HG03457 (cell line): ENCODE data around the gene TEX261.

ENCODE experiments used
- ATAC-seq: cut with Tn5 transposase; IDR thresholded peaks from one replicate; pipeline ENCODE4 v1.9.1; 2021; ENCODE audit warnings: moderate number of reproducible peaks; ENCODE audit not compliant: unreplicated experiment

TEX261 gene

DNA sequence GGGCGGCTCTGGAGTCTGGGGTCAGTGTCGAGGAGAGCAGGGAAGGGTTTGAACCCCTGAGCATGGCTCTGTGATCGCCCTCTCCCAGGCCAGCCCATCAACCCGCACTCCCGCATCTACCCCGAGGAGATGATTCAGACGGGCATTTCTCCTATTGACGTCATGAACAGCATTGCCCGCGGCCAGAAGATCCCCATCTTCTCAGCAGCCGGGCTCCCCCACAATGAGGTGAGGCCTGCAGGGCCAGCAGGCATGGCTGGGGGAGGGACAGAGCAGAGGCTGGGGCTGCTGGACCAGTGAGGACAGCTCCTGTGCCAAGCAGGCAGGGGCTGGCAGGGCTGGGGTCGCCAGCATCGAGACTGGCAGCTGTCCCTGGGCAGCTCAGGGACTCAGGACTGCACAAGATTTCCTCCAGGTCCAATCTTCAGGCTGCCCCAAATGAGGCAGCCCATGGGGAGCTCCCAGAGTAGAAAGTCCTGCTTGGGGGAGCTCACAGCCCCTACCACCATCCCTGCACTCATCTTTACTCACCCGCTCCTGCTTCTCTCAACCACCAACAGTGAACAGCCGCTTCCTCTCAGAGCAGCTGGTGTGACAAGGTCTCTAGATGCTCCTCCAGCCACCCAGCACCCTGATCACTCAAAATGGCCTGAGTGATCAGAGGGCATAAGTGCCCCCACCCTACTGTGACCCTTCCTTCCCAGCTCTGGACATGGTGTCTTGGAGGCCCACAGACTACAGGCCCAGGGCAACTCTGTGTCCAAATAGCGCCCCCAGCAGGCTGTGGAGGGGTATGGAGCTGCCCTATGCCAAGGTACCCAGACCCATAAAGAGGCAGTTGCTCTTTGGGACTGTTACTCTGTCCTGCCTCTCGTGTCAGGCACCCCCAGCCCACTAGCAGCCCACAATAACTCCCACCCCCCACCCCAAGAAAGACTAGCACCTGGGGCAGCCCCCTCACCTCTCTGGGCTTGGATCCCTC lies 34.5 kb downstream of the TEX261 start:
- ATAC-seq, result no peak

DNA sequence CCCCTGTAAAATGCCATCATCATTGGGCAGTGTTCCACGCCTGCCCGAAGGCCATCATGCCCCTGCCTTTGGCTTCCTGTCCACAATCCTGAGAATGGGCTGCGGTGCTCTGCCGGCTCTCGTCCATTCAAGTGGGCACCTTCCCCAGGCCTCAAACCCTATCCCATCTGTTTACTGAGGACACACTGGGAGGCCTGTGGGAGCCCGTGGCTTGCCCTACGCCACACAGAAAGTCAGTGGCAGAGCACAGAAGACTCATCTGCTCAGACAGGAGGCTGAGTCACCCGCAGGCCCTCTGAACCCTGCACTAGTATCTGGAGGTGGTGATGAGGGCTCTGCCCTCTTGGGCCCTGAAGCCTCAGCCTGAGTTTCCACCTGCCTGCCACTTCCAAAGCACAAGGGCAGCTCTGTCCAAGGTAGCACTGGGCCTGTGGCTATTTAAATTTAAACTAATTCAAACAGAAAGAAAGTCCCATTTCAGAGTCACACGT lies 35.4 kb downstream of the TEX261 start:
- ATAC-seq, result no peak

- no peak for ATAC-seq
These were observed 35.9 kb downstream of the TEX261 start for GRCh38 chr2:70958759-70959158.

- no peak for ATAC-seq
These were observed 36.9 kb downstream of the TEX261 start for GRCh38 chr2:70957798-70958197.

DNA sequence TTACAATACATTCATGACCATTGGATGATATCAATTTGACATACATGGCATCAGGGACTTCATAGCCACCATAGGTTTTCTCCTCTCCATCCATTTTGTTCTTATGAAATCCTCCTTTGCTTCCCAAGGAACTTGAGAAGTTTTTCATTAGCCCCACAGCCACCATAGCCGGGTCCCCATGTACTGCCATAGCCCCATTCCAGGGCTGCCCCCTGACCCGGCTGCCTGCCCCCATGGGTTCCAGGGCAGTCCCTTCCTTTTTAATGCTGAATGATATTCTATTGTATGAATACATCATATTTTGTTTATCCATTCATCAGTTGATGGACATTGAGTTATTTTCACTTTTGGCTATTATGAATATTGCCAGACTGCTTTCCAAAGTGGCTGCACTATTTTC lies 38.5 kb downstream of the TEX261 start:
- ATAC-seq, result no peak

DNA sequence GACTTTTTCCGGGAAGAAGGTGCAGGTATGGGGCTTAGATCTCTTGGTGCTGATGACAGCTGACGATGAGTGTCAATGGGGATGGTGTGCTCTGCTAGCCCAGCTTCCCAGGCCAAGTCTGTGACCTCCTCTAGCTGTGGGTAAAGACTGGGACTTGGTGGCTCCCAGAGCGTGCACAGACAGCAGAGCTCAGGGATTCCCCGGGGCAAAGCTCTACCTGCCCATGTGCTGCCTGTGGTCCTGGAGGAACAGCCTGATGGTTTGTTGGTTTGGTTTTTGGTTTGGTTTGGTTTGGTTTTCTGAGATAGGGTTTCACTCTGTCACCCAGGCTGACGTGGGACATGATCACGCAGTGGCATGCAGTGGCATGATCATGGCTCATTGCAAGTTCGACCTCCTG lies 39.8 kb downstream of the TEX261 start:
- ATAC-seq, result no peak

- ATAC-seq, result no peak
These were observed 45.6 kb downstream of the TEX261 start for GRCh38 chr2:70949086-70949485.

DNA sequence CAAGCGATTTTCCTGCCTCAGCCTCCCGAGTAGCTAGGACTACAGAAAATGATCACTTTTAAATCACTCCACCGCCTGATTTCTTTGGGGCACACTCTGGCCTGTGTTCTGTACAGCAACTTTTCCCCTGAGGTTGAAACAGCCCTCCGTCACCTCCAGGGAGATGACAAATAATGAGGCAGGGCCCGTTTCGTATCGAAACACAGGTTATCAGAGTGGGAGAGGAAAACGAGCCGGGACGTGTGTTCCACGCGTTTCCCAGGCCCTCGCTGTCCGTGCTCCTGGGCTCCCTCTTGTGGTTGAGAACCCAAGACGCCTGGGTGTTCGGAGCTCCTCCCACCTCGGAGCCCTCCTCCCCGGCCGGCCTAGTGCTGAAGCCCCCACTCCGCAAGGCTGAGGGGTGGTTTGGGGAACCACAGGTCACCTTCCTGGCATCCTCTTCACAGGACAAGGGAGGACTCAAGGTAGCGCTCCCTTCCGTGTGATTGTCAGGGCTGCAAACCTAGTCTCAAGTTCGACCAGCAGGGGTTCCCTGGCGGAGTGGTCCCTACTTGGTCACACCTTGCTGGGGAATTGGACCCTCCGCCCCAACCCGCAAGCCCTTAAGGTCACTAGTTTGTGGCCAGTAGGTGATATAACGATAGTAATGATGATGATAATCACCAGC lies 46.2 kb downstream of the TEX261 start:
- no peak for ATAC-seq

DNA sequence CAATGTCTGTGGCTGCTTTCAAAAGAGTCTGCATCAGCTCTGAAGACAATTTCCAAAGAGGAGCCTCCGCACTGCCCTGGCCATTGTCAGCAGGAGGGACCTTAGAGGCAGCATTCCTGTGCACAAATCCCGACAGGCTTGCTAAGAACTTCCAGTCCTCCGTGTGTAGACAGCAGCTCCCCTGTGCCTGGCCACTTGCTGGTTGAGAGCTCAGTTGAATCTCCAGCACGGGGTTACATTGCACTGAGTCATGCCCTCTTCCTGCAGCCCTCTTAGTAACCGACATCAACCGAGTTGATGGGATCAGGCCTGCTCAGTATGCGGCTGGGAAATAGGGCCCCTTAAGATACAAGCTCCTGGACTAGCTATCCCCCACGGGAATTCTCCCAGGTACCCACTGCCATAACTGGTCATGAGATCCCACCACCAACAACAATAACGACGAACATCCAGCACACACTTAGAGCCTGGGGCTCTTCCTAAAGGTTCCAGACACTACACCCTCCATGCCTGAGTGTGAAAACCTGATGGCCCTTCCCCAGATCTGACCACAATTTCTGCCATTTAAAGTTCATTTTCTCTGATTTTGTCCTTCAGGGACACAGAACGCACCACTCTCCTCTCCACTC lies 47.0 kb downstream of the TEX261 start:
- no peak for ATAC-seq

DNA sequence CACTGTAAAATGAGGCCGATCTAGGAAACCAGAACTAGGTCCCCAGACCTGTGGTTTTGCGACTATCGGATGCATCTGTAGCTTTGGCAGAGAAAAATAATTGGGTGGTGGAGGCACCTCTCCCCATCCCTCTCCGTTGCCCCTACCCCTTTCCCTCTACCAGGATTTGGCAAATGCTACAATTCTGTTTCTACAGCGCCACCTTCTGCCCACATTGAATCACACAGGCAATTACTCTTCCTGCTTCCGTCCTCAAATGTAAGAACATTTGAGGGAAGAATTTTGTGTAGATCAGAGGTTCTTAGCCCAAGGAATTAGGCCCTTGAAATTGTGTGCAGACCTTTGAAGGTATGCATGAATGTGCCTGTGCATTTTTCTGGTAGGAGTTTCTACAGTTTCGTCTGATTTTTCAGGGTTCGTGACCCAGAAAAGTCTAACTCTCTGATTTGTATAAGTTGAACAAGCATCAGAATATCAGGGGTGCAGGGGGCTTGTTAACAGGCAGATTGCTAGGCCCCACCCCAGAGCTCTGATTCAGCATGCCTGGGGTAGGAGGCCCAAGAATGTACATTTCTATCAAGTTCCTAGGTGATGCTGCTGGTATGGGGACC lies 47.7 kb downstream of the TEX261 start:
- no peak for ATAC-seq

GRCh38 chr2:70944111-70944690 lies 50.5 kb downstream of the TEX261 start:
- ATAC-seq, result no peak

GRCh38 chr2:70943205-70943871 lies 51.3 kb downstream of the TEX261 start:
- ATAC-seq, result no peak

DNA sequence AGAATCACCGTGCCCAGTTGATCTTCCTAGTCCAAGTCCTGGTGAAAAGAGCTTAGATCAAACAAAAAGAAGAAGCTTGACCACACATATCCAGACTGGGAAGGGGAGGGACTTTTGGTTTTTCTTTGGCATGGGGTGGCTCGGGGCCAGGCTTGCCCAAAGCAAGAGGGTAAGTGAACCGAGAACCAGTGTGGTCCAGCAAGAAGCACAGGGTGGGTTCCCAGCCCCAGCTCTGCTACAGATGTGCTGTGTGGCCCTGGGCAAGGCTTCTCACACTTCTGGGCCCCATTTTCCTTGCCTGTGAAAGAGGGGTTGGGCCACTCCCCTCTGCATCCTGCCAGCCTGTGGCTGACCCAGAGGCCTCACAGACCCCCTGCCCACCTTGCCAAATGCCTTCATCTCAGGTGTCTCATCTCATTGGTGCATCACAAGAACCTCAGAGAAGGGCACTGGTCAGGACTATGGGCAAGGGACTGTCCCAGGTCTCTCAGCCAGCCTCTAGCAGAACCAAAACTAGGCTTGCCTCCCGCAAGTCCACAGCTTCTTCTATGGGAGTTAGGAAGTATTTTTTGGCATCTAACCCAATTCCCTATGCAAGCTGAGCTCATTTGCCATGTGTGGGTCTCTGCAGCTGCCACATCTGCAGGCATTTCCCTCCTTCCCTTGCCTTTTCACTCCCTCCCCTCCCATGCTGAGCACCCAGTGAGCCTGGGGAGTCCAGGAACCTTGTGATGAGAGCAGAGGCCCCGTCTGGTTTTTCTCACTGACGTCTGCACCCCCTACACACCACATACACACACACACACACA lies 52.1 kb downstream of the TEX261 start:
- no peak for ATAC-seq

DNA sequence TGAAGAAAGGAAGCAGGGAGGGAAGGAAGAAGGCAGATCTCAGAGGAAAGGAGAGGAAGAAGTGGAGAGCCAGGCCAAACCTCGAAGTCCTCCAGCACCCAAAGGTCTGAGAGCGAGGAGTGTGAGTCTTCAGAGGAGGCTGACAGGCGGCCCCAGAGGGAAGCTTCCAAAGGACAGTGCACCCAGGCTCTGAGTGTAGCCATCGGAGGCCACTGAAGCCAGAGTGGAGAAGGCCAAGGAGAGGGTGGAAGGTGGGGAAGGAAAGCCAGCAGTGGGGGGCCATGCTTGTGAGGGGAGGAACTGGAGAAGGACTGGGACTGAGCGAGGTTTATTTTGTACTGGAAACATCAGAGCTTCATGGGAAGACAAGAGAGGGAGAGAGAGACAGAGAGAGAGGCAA lies 53.0 kb downstream of the TEX261 start:
- no peak for ATAC-seq

DNA sequence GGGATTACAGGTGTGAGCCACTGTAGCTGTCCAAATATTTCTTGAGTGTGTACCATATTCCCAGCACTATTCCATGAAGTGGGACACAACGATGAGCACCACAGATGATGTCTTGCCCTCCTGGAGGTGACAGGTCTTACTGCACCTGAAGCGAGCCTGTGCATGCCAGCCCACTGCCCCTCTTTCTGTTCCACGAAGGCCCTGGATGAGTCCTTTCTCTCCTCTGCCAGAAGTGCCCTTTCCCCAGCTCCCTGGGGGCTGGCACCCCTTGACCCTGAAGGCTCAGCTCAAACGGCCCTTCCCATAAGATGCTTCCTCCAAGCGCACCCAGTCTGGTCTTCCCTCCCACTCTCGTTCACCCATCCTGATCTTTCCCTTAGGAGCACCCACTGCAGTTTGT lies 53.5 kb downstream of the TEX261 start:
- no peak for ATAC-seq

- no peak for ATAC-seq
These were observed 54.7 kb downstream of the TEX261 start for GRCh38 chr2:70939839-70940580.

DNA sequence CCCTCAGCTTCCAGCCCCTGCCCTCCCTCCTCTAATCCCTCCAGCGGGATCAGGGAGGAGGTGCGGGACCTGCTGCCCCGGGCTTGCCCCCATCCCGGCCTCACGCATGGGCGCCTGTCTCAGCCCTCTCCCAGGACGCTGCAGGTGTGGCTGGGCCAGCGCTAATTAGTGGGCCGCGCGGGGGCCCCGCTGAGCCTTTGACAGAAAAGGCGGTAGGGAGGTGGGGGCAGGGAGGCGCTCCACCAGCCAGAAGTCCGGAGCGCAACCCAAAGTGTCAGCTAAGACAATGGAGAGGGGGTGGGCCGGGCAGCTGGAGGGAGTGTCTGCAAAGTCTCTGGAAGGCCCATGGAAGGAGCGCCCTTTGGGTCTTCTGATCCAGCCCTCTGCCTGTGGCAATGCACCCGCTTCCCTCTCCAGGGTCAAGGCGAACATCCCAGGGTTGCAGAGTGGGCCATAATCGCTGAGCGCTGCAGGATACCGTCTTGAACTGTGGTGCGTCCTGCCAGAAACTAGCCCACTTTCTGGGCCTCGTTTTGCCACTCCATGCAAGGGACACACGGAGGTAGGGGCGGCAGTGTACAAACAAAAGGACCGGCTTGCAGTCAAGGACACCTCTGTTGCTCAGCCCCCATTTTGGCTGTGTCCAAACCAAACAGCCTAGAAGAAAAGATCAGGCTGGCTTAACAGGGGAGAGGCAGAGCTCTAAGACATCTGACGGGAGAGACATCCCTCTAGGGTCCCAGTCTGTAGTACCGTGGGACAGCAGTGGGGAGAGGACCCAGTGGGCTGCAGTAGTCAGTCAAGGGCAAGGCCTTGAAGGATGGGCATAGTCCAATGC lies 55.5 kb downstream of the TEX261 start:
- ATAC-seq, result no peak

- no peak for ATAC-seq
These were observed 56.1 kb downstream of the TEX261 start for GRCh38 chr2:70938586-70938950.
